Osteocyte (in vitro differentiated cells): Measurements from ENCODE around the gene ADAT2. TPM values are rescaled to one million over a fixed set of nuclear protein-coding genes. Genes with fewer than 3 reads are reported as not detected.

Source experiments
- DNase-seq: peaks from one replicate; pipeline ENCODE4 v3.0.0; 2021; ENCODE audit warnings: mixed read lengths; ENCODE audit not compliant: unreplicated experiment; ENCODE audit errors: extremely low spot score
- H3K27ac Mint-ChIP-seq: one replicate; pipeline ENCODE4 v1.8.0; 2021; ENCODE audit warnings: mild to moderate bottlenecking, mixed read lengths; ENCODE audit not compliant: unreplicated experiment
- H3K27me3 Mint-ChIP-seq: one replicate; pipeline ENCODE4 v1.8.0; 2021; ENCODE audit warnings: mixed read lengths; ENCODE audit not compliant: unreplicated experiment
- H3K36me3 Mint-ChIP-seq: one replicate; pipeline ENCODE4 v1.8.0; 2021; ENCODE audit warnings: mixed read lengths; ENCODE audit not compliant: unreplicated experiment
- H3K4me1 Mint-ChIP-seq: one replicate; pipeline ENCODE4 v1.8.0; 2021; ENCODE audit warnings: mixed read lengths; ENCODE audit not compliant: unreplicated experiment
- H3K4me3 Mint-ChIP-seq: one replicate; pipeline ENCODE4 v1.8.0; 2021; ENCODE audit warnings: mild to moderate bottlenecking, moderate library complexity, mixed read lengths; ENCODE audit not compliant: unreplicated experiment
- H3K9me3 Mint-ChIP-seq: one replicate; pipeline ENCODE4 v1.8.0; 2021; ENCODE audit warnings: mixed read lengths; ENCODE audit not compliant: unreplicated experiment
- CTCF ChIP-seq: fragments of 200-600 bp; sonication (generic); IDR thresholded peaks from 2 replicates; pipeline ENCODE4 v1.5.0; 2021; ENCODE audit warnings: antibody characterized with exemption, mild to moderate bottlenecking, moderate library complexity
- total RNA-seq: library from RNA; stranded (reverse); gene quantifications from 2 replicates; pipeline ENCODE4 v1.2.1, GENCODE V29; 2021

Gene ADAT2
- total RNA-seq, 1 donor from 2014 or later, result 4.3 TPM

DNA sequence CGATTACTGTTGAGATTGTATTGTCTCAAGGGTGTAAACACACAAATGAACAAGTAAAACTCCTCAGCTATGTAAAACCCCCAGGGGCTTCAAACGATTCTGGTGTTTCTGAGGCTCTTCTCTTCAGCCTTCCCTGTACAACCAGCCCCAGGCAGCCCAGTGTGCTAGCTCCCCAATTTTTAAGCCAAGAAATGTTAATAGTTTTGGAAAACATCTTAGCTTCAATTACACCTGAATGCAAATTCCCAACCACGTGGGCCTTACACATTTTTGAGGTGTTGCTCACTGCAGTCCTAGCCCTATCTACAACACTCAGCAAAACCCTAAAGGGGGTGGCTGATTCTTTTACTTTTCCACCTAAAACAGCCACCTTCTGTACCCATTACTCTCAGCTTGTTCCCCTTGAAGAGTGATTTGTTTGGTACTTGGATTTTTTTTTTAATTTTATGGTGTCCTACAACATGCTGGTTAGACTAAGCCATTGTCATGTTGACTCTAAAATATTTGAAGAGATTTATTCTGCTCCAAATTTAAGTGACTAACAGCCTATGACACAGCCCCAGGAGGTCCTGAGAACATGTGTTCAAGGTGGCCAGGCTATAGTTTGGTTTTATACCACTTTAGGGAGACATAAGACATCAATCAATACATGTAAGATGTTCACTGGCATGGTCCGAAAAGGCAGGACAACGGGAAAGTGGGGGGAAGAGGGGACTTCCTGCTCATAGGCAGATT lies 48.7 kb downstream of the ADAT2 start:
- H3K4me3 Mint-ChIP-seq, result no peak overlapping the region
- no peak overlapping the region for H3K27ac Mint-ChIP-seq
- H3K9me3 Mint-ChIP-seq, result no peaks in the 10 kb centered on the region
- TF ChIP-seq CTCF, result no peak
- H3K36me3 Mint-ChIP-seq, result no peaks in the 10 kb centered on the region
- H3K4me1 Mint-ChIP-seq, result peaks cover 6% of the 10 kb centered on the region
- no peaks in the 10 kb centered on the region for H3K27me3 Mint-ChIP-seq
- DNase-seq, result no peak

DNA sequence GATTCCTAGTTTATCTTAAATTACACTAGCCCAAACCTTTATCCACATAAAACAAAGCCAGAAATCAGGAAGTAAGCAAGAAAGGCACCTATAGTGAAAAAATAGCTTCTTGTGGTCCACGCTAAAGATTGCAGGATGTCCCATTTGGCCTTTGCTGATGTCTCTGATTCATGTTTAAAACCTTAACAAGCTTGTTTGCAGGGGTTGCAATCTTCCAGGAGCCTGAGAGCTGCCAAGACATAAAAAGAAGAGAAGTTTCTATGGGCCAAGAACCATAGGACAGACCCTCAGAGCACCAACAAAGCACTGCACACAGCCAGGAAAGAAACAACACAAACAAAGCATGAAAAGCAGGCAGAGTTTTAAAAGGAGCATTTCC lies 49.4 kb downstream of the ADAT2 start:
- Mint-ChIP-seq H3K27me3 (no peaks in the 10 kb centered on the region), H3K9me3 (no peaks in the 10 kb centered on the region), H3K4me1 (peaks cover 6% of the 10 kb centered on the region), H3K27ac (no peak overlapping the region), H3K4me3 (no peak overlapping the region), H3K36me3 (no peaks in the 10 kb centered on the region)
- TF ChIP-seq CTCF, result no peak
- DNase-seq, result no peak

DNA sequence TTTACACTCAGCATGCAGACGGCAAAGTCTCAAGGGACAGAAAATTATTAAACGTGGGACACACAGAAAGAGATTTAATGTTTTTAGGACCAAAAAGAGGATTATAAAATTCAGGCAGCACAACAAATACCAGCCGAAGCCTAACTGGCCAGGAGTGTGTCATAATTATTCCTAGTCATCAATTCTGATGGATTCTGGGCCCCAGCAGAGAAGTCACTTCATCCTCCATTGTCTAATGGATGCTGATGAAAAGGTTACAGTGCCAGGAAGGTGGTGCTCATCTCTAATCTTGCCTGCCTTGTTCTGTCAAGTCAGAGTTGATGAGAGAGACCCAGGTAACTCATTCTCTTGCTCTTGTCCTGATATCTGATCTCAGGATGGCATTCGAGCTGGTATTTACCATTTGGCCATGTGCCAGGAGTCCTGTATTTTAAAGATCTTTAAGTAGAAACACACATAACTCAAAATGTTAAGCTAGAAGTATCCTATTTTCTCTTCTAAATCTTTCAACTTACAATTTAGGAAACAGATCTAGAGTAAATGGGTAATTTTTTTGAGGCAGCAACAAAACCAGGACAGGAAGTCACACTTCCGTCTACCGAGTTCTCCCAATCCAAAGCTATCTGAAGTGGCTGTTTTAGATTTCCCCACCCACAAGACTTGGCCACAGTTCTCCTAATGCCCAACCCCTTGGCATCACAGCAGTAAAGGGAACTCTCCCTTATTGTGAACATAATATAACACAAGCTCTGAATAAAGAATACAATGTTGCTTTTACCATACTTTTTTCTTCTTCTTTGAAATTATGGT lies 50.0 kb downstream of the ADAT2 start:
- Mint-ChIP-seq H3K27me3 (no peaks in the 10 kb centered on the region), H3K4me3 (no peak overlapping the region), H3K9me3 (no peaks in the 10 kb centered on the region), H3K36me3 (no peaks in the 10 kb centered on the region), H3K27ac (no peak overlapping the region), H3K4me1 (peaks cover 6% of the 10 kb centered on the region)
- TF ChIP-seq CTCF, result no peak
- no peak for DNase-seq

- no peaks in the 10 kb centered on the region for H3K27me3 Mint-ChIP-seq
- no peaks in the 10 kb centered on the region for H3K9me3 Mint-ChIP-seq
- no peak for DNase-seq
- no peak overlapping the region for H3K4me3 Mint-ChIP-seq
- no peaks in the 10 kb centered on the region for H3K36me3 Mint-ChIP-seq
- H3K27ac Mint-ChIP-seq, result no peak overlapping the region
- TF ChIP-seq CTCF, result no peak
- peaks cover 6% of the 10 kb centered on the region for H3K4me1 Mint-ChIP-seq
Observed at GRCh38 chr6:143399775-143400174, 50.7 kb downstream of the ADAT2 start.

GRCh38 chr6:143399176-143399575 lies 51.3 kb downstream of the ADAT2 start:
- Mint-ChIP-seq H3K4me3 (no peak overlapping the region), H3K27me3 (no peaks in the 10 kb centered on the region), H3K9me3 (no peaks in the 10 kb centered on the region), H3K4me1 (peaks cover 6% of the 10 kb centered on the region), H3K27ac (no peak overlapping the region), H3K36me3 (no peaks in the 10 kb centered on the region)
- no peak for TF ChIP-seq CTCF
- no peak for DNase-seq
